ENCODE results near the gene PTPRN2. TPM values are rescaled to one million over a fixed set of nuclear protein-coding genes. Genes with fewer than 3 reads are reported as not detected.

Gene PTPRN2
- total RNA-seq, 4 donors from 2014 or later: 6.6 to 10.7 (median 8.2) TPM

DNA sequence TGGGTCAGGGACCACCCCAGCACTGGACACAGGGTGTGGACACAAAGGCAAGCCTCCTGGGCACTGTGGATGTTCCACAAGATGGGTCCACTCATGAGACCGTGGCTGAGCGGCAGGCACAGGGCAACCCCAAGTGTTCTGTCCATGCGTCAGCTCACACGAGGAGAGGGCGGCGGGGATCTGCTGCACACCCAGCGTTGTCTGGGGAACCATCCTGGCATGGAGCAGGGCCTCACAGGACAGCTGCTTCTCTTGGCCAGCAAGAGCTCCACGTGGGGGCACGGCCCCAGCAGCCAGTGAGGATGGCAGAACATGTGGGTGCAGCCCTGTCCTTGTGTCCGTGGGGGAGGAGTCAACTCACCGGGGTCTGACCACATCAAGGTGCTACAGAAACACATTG is 195.4 kb downstream of the PTPRN2 start:
- H3K4me3 ChIP-seq: no peak overlapping the region
- H3K27ac ChIP-seq: no peak overlapping the region
- H3K4me1 ChIP-seq: no peaks in the 10 kb centered on the region
- H3K27me3 ChIP-seq: no peaks in the 10 kb centered on the region
- WGBS, 2 donors: 85 to 88% methylated on average over 6 to 11 of the region's 11 CpGs
- TF ChIP-seq POLR2A (IDR thresholded peaks at IDR 0.05): no peak
- no peak for TF ChIP-seq EP300 (IDR thresholded peaks at IDR 0.05)
- no peaks in the 10 kb centered on the region for H3K36me3 ChIP-seq
- no peak for DNase-seq (ENCODE audit: low spot score in 2 of 2)
- no peaks in the 10 kb centered on the region for H3K9me3 ChIP-seq

- Histone ChIP-seq H3K27ac (no peak overlapping the region), H3K27me3 (no peaks in the 10 kb centered on the region), H3K36me3 (no peaks in the 10 kb centered on the region), H3K9me3 (no peaks in the 10 kb centered on the region), H3K4me3 (no peak overlapping the region), H3K4me1 (no peaks in the 10 kb centered on the region)
- TF ChIP-seq, protein P1, sequence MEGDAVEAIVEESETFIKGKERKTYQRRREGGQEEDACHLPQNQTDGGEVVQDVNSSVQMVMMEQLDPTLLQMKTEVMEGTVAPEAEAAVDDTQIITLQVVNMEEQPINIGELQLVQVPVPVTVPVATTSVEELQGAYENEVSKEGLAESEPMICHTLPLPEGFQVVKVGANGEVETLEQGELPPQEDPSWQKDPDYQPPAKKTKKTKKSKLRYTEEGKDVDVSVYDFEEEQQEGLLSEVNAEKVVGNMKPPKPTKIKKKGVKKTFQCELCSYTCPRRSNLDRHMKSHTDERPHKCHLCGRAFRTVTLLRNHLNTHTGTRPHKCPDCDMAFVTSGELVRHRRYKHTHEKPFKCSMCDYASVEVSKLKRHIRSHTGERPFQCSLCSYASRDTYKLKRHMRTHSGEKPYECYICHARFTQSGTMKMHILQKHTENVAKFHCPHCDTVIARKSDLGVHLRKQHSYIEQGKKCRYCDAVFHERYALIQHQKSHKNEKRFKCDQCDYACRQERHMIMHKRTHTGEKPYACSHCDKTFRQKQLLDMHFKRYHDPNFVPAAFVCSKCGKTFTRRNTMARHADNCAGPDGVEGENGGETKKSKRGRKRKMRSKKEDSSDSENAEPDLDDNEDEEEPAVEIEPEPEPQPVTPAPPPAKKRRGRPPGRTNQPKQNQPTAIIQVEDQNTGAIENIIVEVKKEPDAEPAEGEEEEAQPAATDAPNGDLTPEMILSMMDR (IDR thresholded peaks at IDR 0.05): no peak
- no peak for TF ChIP-seq POLR2A (IDR thresholded peaks at IDR 0.05)
- no peak for TF ChIP-seq EP300 (IDR thresholded peaks at IDR 0.05)
- no peak for DNase-seq (ENCODE audit: low spot score in 2 of 2)
- 81 to 85% methylated on average over 2 to 4 of the region's 4 CpGs for WGBS, 2 donors
Observed at GRCh38 chr7:158391541-158391940, 196.1 kb downstream of the PTPRN2 start.

DNA sequence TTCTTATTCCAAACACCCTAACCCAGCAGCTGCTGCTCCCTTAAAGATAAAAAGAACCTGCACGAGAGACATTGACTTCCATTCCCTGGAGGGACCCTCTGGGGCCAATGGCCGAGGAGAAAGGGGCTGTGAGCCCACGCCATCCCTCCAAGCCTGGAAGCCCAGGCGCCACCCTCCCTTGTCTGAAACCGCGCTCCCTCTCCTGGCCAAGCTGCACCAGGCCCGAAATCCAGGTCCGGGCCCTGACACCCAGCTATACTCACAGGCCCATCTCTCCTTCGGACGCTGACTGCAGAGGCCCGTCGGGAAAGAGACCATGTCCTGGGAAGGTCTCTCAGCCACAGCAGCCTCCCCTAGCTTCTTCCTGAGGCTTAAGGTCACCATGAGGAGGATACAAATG is 196.5 kb downstream of the PTPRN2 start:
- H3K9me3 ChIP-seq: no peaks in the 10 kb centered on the region
- 83 to 86% methylated on average over 12 of the region's 12 CpGs for WGBS, 2 donors
- no peak overlapping the region for H3K4me3 ChIP-seq
- no peaks in the 10 kb centered on the region for H3K36me3 ChIP-seq
- H3K27me3 ChIP-seq: no peaks in the 10 kb centered on the region
- no peaks in the 10 kb centered on the region for H3K4me1 ChIP-seq
- H3K27ac ChIP-seq: no peak overlapping the region
- no peak for TF ChIP-seq POLR2A (IDR thresholded peaks at IDR 0.05)
- TF ChIP-seq, protein P1 (IDR thresholded peaks at IDR 0.05): no peak
- TF ChIP-seq EP300 (IDR thresholded peaks at IDR 0.05): no peak
- DNase-seq (ENCODE audit: low spot score in 2 of 2): no peak

DNA sequence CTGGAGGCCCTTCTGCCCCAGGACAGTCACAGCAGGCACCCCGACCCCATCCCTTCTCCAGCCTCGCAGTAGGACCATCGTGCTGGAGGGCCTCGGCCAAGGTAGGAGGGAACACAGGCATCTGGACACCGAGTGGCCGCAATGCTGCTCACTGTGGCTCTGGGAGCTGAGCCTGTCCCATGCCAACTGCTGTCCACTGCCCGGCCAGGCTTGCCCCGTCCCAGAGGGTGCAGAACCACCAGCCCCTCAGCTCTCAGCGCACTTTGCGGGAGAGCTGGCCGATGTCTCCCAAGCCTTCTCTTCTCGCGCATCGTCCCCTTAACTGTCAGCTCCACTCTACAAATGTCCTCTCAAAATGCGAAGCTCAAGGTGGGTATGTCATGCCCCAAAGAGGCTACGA is 197.2 kb downstream of the PTPRN2 start:
- Histone ChIP-seq H3K27me3 (no peaks in the 10 kb centered on the region), H3K4me3 (no peak overlapping the region), H3K4me1 (no peaks in the 10 kb centered on the region), H3K9me3 (no peaks in the 10 kb centered on the region), H3K36me3 (no peaks in the 10 kb centered on the region), H3K27ac (no peak overlapping the region)
- WGBS, 2 donors: 87 to 90% methylated on average over 16 of the region's 16 CpGs
- TF ChIP-seq, protein P1 (IDR thresholded peaks at IDR 0.05): no peak
- DNase-seq (ENCODE audit: low spot score in 2 of 2): no peak

- 75 to 78% methylated on average over 35 of the region's 35 CpGs for WGBS, 2 donors
Observed at GRCh38 chr7:158389514-158390425, 197.9 kb downstream of the PTPRN2 start.

More at GRCh38 chr7:158389514-158390425, 197.9 kb downstream of the PTPRN2 start:
- TF ChIP-seq, protein P1 (IDR thresholded peaks at IDR 0.05): no peak
- TF ChIP-seq EP300 (IDR thresholded peaks at IDR 0.05) (no peak), POLR2A (IDR thresholded peaks at IDR 0.05) (no peak)
- no peaks in the 10 kb centered on the region for H3K36me3 ChIP-seq
- no peaks in the 10 kb centered on the region for H3K9me3 ChIP-seq
- H3K4me3 ChIP-seq: no peak overlapping the region
- H3K27me3 ChIP-seq: no peaks in the 10 kb centered on the region
- DNase-seq (ENCODE audit: low spot score in 2 of 2): no peak
- no peaks in the 10 kb centered on the region for H3K4me1 ChIP-seq
- H3K27ac ChIP-seq: no peak overlapping the region
